Measurements from ENCODE around the gene SMG1. TPM values are rescaled to one million over a fixed set of nuclear protein-coding genes. Genes with fewer than 3 reads are reported as not detected.
"Not testable (repeated sequence)": the region's sequence is repeated elsewhere in the genome, so short reads cannot be mapped to it uniquely, and the experiment has no call there.

Gene SMG1
- total RNA-seq, 2 donors from 2014 or later, result 226 to 304 TPM

- peaks cover 0 to 17% of the 10 kb centered on the region in 2 donors for H3K4me1 Mint-ChIP-seq (ENCODE audit: low read depth in 2 of 2)
- H3K27ac Mint-ChIP-seq, result peak overlapping the region in 1 of 2 donors; percentile 29
- H3K27me3 Mint-ChIP-seq; H3K9me3 Mint-ChIP-seq; ATAC-seq; H3K4me3 Mint-ChIP-seq; DNase-seq (ENCODE audit: low spot score): not testable (repeated sequence)
- H3K36me3 Mint-ChIP-seq, result peaks cover 39% of the 10 kb centered on the region
Observed at GRCh38 chr16:18862891-18863290, 63.3 kb downstream of the SMG1 start.

- ATAC-seq (no peak), DNase-seq (ENCODE audit: low spot score) (no peak)
- Mint-ChIP-seq H3K27me3 (no peaks in the 10 kb centered on the region), H3K27ac (peak overlapping the region; percentile 5 to 21), H3K36me3 (peaks cover 29% of the 10 kb centered on the region), H3K4me3 (no peak overlapping the region), H3K4me1 (ENCODE audit: low read depth in 2 of 2) (peaks cover 10% of the 10 kb centered on the region in 2 donors), H3K9me3 (no peaks in the 10 kb centered on the region)
Observed at GRCh38 chr16:18855196-18855595, 71.0 kb downstream of the SMG1 start.

DNA sequence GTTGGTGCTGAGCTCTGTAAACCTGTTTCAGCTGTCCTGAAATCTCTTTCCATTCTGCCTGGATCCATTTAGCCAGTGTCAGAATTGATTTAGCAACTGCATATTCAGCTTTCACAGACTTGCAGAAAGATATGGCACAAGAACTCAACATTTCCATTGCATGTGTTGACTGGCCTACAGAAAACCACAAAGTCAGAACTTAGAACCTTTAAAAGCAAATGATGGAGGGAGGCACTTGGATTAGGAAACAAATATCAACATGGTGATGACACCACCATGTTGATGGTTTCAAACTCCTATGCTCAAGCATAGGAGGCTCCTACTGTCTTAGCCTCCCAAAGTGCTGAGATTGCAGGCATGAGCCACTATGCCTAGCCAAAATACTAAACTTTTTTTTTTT lies 72.5 kb downstream of the SMG1 start:
- Mint-ChIP-seq H3K36me3 (peaks cover 21% of the 10 kb centered on the region), H3K4me1 (ENCODE audit: low read depth in 2 of 2) (peaks cover 10% of the 10 kb centered on the region in 2 donors), H3K27ac (no peak overlapping the region), H3K9me3 (no peaks in the 10 kb centered on the region), H3K27me3 (no peaks in the 10 kb centered on the region), H3K4me3 (no peak overlapping the region)
- ATAC-seq (no peak), DNase-seq (ENCODE audit: low spot score) (no peak)

GRCh38 chr16:18852647-18853046 lies 73.6 kb downstream of the SMG1 start:
- DNase-seq (ENCODE audit: low spot score), result no peak
- Mint-ChIP-seq H3K27ac (no peak overlapping the region), H3K4me1 (ENCODE audit: low read depth in 2 of 2) (peaks cover 10% of the 10 kb centered on the region in 2 donors), H3K9me3 (no peaks in the 10 kb centered on the region), H3K36me3 (peaks cover 18% of the 10 kb centered on the region), H3K4me3 (no peak overlapping the region), H3K27me3 (no peaks in the 10 kb centered on the region)
- no peak for ATAC-seq

DNA sequence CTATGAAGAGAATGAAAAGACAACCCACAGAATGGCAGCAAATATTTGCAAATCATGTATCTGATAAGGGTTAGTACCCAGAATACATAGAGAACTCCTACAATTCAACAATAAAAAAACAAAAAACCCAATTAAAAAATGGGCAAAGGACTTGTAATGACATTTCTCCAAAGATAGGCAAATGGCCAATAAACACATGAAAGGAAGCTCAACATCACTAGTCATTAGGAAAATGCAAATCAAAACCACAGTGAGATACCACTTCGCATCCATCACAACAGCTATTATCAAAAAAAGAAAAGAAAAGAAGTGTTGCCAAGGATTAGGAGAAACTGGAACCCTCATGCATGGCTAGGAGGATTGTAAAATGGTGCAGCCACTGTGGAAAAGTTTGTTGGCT lies 79.8 kb downstream of the SMG1 start:
- ATAC-seq (no peak), DNase-seq (ENCODE audit: low spot score) (no peak)
- Mint-ChIP-seq H3K4me1 (ENCODE audit: low read depth in 2 of 2) (peaks cover 0 to 2% of the 10 kb centered on the region in 2 donors), H3K9me3 (no peaks in the 10 kb centered on the region), H3K27ac (no peak overlapping the region), H3K4me3 (no peak overlapping the region), H3K27me3 (no peaks in the 10 kb centered on the region), H3K36me3 (peaks cover 41% of the 10 kb centered on the region)

DNA sequence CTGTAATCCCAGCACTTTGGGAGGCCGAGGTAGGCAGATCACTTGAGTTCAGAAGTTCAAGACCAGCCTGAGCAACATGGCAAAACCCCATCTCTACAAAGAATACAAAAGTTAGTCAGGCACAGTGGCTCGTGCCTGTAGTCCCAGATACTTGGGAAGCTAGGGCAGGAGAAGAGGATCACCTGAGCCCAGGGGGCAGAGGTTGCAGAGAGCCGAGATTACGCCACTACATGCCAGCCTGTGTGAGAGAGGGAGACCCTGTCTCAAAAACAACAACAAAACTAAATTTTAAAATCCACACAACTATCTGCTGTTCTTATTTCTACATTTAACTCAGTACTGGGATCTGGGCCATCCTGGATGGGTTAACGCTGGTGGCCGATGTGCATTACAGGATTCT lies 83.6 kb downstream of the SMG1 start:
- no peak for ATAC-seq
- Mint-ChIP-seq H3K4me1 (ENCODE audit: low read depth in 2 of 2) (peaks cover 2 to 5% of the 10 kb centered on the region in 2 donors), H3K36me3 (peaks cover 60% of the 10 kb centered on the region), H3K27me3 (no peaks in the 10 kb centered on the region), H3K27ac (peak overlapping the region in 1 of 2 donors; percentile 15), H3K9me3 (no peaks in the 10 kb centered on the region), H3K4me3 (no peak overlapping the region)
- no peak for DNase-seq (ENCODE audit: low spot score)

- no peak for DNase-seq (ENCODE audit: low spot score)
- Mint-ChIP-seq H3K9me3 (no peaks in the 10 kb centered on the region), H3K36me3 (peaks cover 62% of the 10 kb centered on the region), H3K4me3 (no peak overlapping the region), H3K27me3 (no peaks in the 10 kb centered on the region), H3K4me1 (ENCODE audit: low read depth in 2 of 2) (peaks cover 2 to 5% of the 10 kb centered on the region in 2 donors), H3K27ac (peak overlapping the region in 1 of 2 donors; percentile 17)
- ATAC-seq, result no peak
Observed at GRCh38 chr16:18841833-18842525, 84.2 kb downstream of the SMG1 start.

GRCh38 chr16:18839555-18839954 lies 86.7 kb downstream of the SMG1 start:
- DNase-seq (ENCODE audit: low spot score), result no peak
- H3K36me3 Mint-ChIP-seq, result peaks cover 55% of the 10 kb centered on the region
- H3K4me1 Mint-ChIP-seq (ENCODE audit: low read depth in 2 of 2), result peaks cover 3 to 5% of the 10 kb centered on the region in 2 donors
- H3K9me3 Mint-ChIP-seq, result no peaks in the 10 kb centered on the region
- H3K27me3 Mint-ChIP-seq, result no peaks in the 10 kb centered on the region
- no peak overlapping the region for H3K27ac Mint-ChIP-seq
- ATAC-seq, result no peak
- no peak overlapping the region for H3K4me3 Mint-ChIP-seq

DNA sequence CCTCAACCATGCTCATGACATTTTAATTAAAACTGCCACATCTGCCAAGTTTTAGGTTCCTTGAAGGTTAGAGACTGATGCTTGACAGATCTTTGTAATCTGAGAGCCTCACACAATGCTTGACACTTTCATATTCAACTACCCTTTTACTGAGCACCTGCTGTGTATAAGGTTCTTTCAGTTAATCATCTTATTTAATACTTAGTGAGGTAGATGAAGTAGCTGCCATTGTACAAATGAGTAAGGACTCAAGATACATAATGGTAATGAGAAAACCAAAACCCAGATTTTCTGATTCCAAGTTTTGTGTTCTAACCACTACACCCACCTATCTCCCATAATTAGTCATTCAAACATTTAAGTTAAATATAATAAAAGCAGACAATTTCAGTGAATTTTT lies 89.5 kb downstream of the SMG1 start:
- Mint-ChIP-seq H3K4me3 (no peak overlapping the region), H3K4me1 (ENCODE audit: low read depth in 2 of 2) (peaks cover 3 to 5% of the 10 kb centered on the region in 2 donors), H3K27ac (no peak overlapping the region), H3K36me3 (peaks cover 44% of the 10 kb centered on the region), H3K9me3 (no peaks in the 10 kb centered on the region), H3K27me3 (no peaks in the 10 kb centered on the region)
- ATAC-seq (no peak), DNase-seq (ENCODE audit: low spot score) (no peak)

GRCh38 chr16:18834864-18835263 lies 91.3 kb downstream of the SMG1 start:
- no peak overlapping the region for H3K4me3 Mint-ChIP-seq
- H3K27me3 Mint-ChIP-seq, result no peaks in the 10 kb centered on the region
- H3K9me3 Mint-ChIP-seq, result no peaks in the 10 kb centered on the region
- ATAC-seq (no peak), DNase-seq (ENCODE audit: low spot score) (no peak)
- no peak overlapping the region for H3K27ac Mint-ChIP-seq
- peaks cover 3 to 5% of the 10 kb centered on the region in 2 donors for H3K4me1 Mint-ChIP-seq (ENCODE audit: low read depth in 2 of 2)
- H3K36me3 Mint-ChIP-seq, result peaks cover 43% of the 10 kb centered on the region

GRCh38 chr16:18833707-18834505 lies 92.3 kb downstream of the SMG1 start:
- DNase-seq (ENCODE audit: low spot score) (no peak), ATAC-seq (no peak)

GRCh38 chr16:18832613-18833012 lies 93.6 kb downstream of the SMG1 start:
- Mint-ChIP-seq H3K27ac (no peak overlapping the region), H3K4me3 (no peak overlapping the region), H3K9me3 (no peaks in the 10 kb centered on the region), H3K27me3 (no peaks in the 10 kb centered on the region), H3K4me1 (ENCODE audit: low read depth in 2 of 2) (peaks cover 5 to 7% of the 10 kb centered on the region in 2 donors), H3K36me3 (peaks cover 36% of the 10 kb centered on the region)
- ATAC-seq (no peak), DNase-seq (ENCODE audit: low spot score) (no peak)

More at GRCh38 chr16:18833707-18834505, 92.3 kb downstream of the SMG1 start:
- H3K4me3 Mint-ChIP-seq, result no peak overlapping the region
- H3K27me3 Mint-ChIP-seq, result no peaks in the 10 kb centered on the region
- peaks cover 3 to 5% of the 10 kb centered on the region in 2 donors for H3K4me1 Mint-ChIP-seq (ENCODE audit: low read depth in 2 of 2)
- H3K27ac Mint-ChIP-seq, result no peak overlapping the region
- H3K36me3 Mint-ChIP-seq, result peaks cover 37% of the 10 kb centered on the region
- no peaks in the 10 kb centered on the region for H3K9me3 Mint-ChIP-seq

DNA sequence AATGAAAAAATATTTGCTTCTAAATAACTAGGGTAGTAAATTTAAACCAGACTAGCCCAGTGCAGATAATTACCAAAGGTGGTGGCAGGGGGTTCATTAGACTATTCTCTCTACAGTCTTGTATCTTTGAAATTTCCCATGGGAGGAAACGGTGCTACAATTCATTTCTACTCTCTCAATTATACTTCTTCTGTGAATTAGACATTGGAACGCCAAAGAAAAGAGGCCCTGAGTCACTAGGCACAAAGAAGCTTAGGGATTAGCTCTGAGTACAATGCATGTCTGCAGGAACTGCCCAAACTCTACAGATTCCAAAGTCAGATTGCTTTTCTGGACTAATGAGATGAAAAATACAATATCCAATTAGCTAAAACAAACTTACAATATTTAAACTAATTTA lies 94.2 kb downstream of the SMG1 start:
- DNase-seq (ENCODE audit: low spot score), result no peak
- peaks cover 32% of the 10 kb centered on the region for H3K36me3 Mint-ChIP-seq

DNA sequence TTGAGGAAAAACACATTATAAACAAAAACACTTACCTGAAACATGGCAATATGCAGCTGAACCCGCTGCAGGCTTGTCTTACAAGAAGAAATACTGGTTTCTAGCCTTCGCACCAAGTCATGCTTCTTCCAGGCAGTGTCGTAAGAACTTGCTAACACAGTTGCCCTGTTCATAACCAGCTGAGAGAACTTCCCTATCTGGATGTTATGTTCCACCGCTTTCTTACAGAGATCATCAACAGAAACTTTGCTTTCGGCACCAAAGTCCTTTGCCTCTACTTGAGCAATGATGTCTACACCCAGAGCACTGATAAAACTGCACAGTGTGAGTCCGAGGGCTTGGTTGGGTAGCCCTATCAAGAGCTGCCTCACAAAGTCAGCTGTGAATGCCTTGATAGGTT lies 97.0 kb downstream of the SMG1 start:
- Mint-ChIP-seq H3K27ac (no peak overlapping the region), H3K27me3 (no peaks in the 10 kb centered on the region), H3K9me3 (no peaks in the 10 kb centered on the region), H3K4me1 (ENCODE audit: low read depth in 2 of 2) (peaks cover 4 to 5% of the 10 kb centered on the region in 2 donors), H3K36me3 (peaks cover 21% of the 10 kb centered on the region), H3K4me3 (no peak overlapping the region)
- ATAC-seq (no peak), DNase-seq (ENCODE audit: low spot score) (no peak)

More for the DNA sequence above, 94.2 kb downstream of the SMG1 start:
- H3K4me3 Mint-ChIP-seq, result no peak overlapping the region
- no peak overlapping the region for H3K27ac Mint-ChIP-seq
- no peak for ATAC-seq
- H3K4me1 Mint-ChIP-seq (ENCODE audit: low read depth in 2 of 2), result peaks cover 5 to 7% of the 10 kb centered on the region in 2 donors
- no peaks in the 10 kb centered on the region for H3K27me3 Mint-ChIP-seq
- H3K9me3 Mint-ChIP-seq, result no peaks in the 10 kb centered on the region
